ENCODE measurements around the gene TGM3.
A peak's percentile ranks its signal among the peaks of the same experiment; 100 is the strongest.

The TGM3 gene

GRCh38 chr20:2312876-2313275 lies 17.1 kb downstream of the TGM3 start:
- peaks cover 8% of the 10 kb centered on the region for H3K27me3 ChIP-seq (ENCODE audit: control insufficient read depth, insufficient read depth, low read length)
- H3K9ac ChIP-seq (ENCODE audit: low read depth, low read length): no peak overlapping the region
- no peaks in the 10 kb centered on the region for H3K36me3 ChIP-seq (ENCODE audit: insufficient read depth, low read length)
- H3K4me3 ChIP-seq (ENCODE audit: low read length): no peak overlapping the region
- H3K4me2 ChIP-seq (ENCODE audit: low read length): no peak overlapping the region
- peaks cover 19% of the 10 kb centered on the region for H3K4me1 ChIP-seq (ENCODE audit: control insufficient read depth, insufficient read depth, low read length)
- H3K9me3 ChIP-seq (replicated peaks; ENCODE audit: low read length): no peaks in the 10 kb centered on the region

- Histone ChIP-seq H3K4me2 (ENCODE audit: low read length) (no peak overlapping the region), H3K27me3 (ENCODE audit: control insufficient read depth, insufficient read depth, low read length) (peaks cover 8% of the 10 kb centered on the region), H3K9me3 (replicated peaks; ENCODE audit: low read length) (no peaks in the 10 kb centered on the region), H3K36me3 (ENCODE audit: insufficient read depth, low read length) (no peaks in the 10 kb centered on the region), H3K9ac (ENCODE audit: low read depth, low read length) (no peak overlapping the region), H3K4me3 (ENCODE audit: low read length) (no peak overlapping the region), H3K4me1 (ENCODE audit: control insufficient read depth, insufficient read depth, low read length) (peaks cover 19% of the 10 kb centered on the region)
Measured at GRCh38 chr20:2313316-2313715, 17.5 kb downstream of the TGM3 start.

- Histone ChIP-seq H3K4me3 (ENCODE audit: low read length) (no peak overlapping the region), H3K9me3 (replicated peaks; ENCODE audit: low read length) (no peaks in the 10 kb centered on the region), H3K27me3 (ENCODE audit: control insufficient read depth, insufficient read depth, low read length) (peaks cover 14% of the 10 kb centered on the region), H3K36me3 (ENCODE audit: insufficient read depth, low read length) (no peaks in the 10 kb centered on the region), H3K4me1 (ENCODE audit: control insufficient read depth, insufficient read depth, low read length) (peaks cover 19% of the 10 kb centered on the region), H3K4me2 (ENCODE audit: low read length) (peak overlapping the region; percentile 37), H3K9ac (ENCODE audit: low read depth, low read length) (no peak overlapping the region)
Measured at GRCh38 chr20:2314759-2315439, 19.1 kb downstream of the TGM3 start.

GRCh38 chr20:2315440-2315778 lies 19.6 kb downstream of the TGM3 start:
- Histone ChIP-seq H3K9ac (ENCODE audit: low read depth, low read length) (no peak overlapping the region), H3K4me1 (ENCODE audit: control insufficient read depth, insufficient read depth, low read length) (peaks cover 19% of the 10 kb centered on the region), H3K4me2 (ENCODE audit: low read length) (no peak overlapping the region), H3K9me3 (replicated peaks; ENCODE audit: low read length) (no peaks in the 10 kb centered on the region), H3K36me3 (ENCODE audit: insufficient read depth, low read length) (no peaks in the 10 kb centered on the region), H3K4me3 (ENCODE audit: low read length) (no peak overlapping the region), H3K27me3 (ENCODE audit: control insufficient read depth, insufficient read depth, low read length) (peaks cover 11% of the 10 kb centered on the region)

- no peak overlapping the region for H3K4me2 ChIP-seq (ENCODE audit: low read length)
- no peaks in the 10 kb centered on the region for H3K9me3 ChIP-seq (replicated peaks; ENCODE audit: low read length)
- H3K4me3 ChIP-seq (ENCODE audit: low read length): no peak overlapping the region
- no peak overlapping the region for H3K9ac ChIP-seq (ENCODE audit: low read depth, low read length)
- H3K36me3 ChIP-seq (ENCODE audit: insufficient read depth, low read length): no peaks in the 10 kb centered on the region
- H3K4me1 ChIP-seq (ENCODE audit: control insufficient read depth, insufficient read depth, low read length): peaks cover 19% of the 10 kb centered on the region
- H3K27me3 ChIP-seq (ENCODE audit: control insufficient read depth, insufficient read depth, low read length): peaks cover 13% of the 10 kb centered on the region
Measured at GRCh38 chr20:2316847-2317495, 21.2 kb downstream of the TGM3 start.

GRCh38 chr20:2320813-2321658 lies 25.2 kb downstream of the TGM3 start:
- no peak overlapping the region for H3K4me3 ChIP-seq (ENCODE audit: low read length)
- H3K36me3 ChIP-seq (ENCODE audit: insufficient read depth, low read length): no peaks in the 10 kb centered on the region
- peaks cover 32% of the 10 kb centered on the region for H3K27me3 ChIP-seq (ENCODE audit: control insufficient read depth, insufficient read depth, low read length)
- H3K9me3 ChIP-seq (replicated peaks; ENCODE audit: low read length): no peaks in the 10 kb centered on the region
- no peak overlapping the region for H3K9ac ChIP-seq (ENCODE audit: low read depth, low read length)
- no peaks in the 10 kb centered on the region for H3K4me1 ChIP-seq (ENCODE audit: control insufficient read depth, insufficient read depth, low read length)
- H3K4me2 ChIP-seq (ENCODE audit: low read length): no peak overlapping the region

- Histone ChIP-seq H3K4me1 (ENCODE audit: control insufficient read depth, insufficient read depth, low read length) (no peaks in the 10 kb centered on the region), H3K36me3 (ENCODE audit: insufficient read depth, low read length) (no peaks in the 10 kb centered on the region), H3K4me2 (ENCODE audit: low read length) (no peak overlapping the region), H3K9me3 (replicated peaks; ENCODE audit: low read length) (no peaks in the 10 kb centered on the region), H3K4me3 (ENCODE audit: low read length) (no peak overlapping the region), H3K27me3 (ENCODE audit: control insufficient read depth, insufficient read depth, low read length) (peaks cover 35% of the 10 kb centered on the region), H3K9ac (ENCODE audit: low read depth, low read length) (no peak overlapping the region)
Measured at GRCh38 chr20:2323051-2323450, 27.2 kb downstream of the TGM3 start.

- no peak overlapping the region for H3K4me2 ChIP-seq (ENCODE audit: low read length)
- H3K4me1 ChIP-seq (ENCODE audit: control insufficient read depth, insufficient read depth, low read length): no peaks in the 10 kb centered on the region
- no peaks in the 10 kb centered on the region for H3K36me3 ChIP-seq (ENCODE audit: insufficient read depth, low read length)
- peaks cover 34% of the 10 kb centered on the region for H3K27me3 ChIP-seq (ENCODE audit: control insufficient read depth, insufficient read depth, low read length)
- H3K9me3 ChIP-seq (replicated peaks; ENCODE audit: low read length): no peaks in the 10 kb centered on the region
- no peak overlapping the region for H3K9ac ChIP-seq (ENCODE audit: low read depth, low read length)
- no peak overlapping the region for H3K4me3 ChIP-seq (ENCODE audit: low read length)
Measured at GRCh38 chr20:2326046-2326445, 30.2 kb downstream of the TGM3 start.

GRCh38 chr20:2327620-2328555 lies 32.1 kb downstream of the TGM3 start:
- no peak overlapping the region for H3K9ac ChIP-seq (ENCODE audit: low read depth, low read length)
- no peaks in the 10 kb centered on the region for H3K9me3 ChIP-seq (replicated peaks; ENCODE audit: low read length)
- H3K27me3 ChIP-seq (ENCODE audit: control insufficient read depth, insufficient read depth, low read length): peaks cover 29% of the 10 kb centered on the region
- no peaks in the 10 kb centered on the region for H3K36me3 ChIP-seq (ENCODE audit: insufficient read depth, low read length)
- no peak overlapping the region for H3K4me3 ChIP-seq (ENCODE audit: low read length)
- no peaks in the 10 kb centered on the region for H3K4me1 ChIP-seq (ENCODE audit: control insufficient read depth, insufficient read depth, low read length)
- H3K4me2 ChIP-seq (ENCODE audit: low read length): no peak overlapping the region

GRCh38 chr20:2329286-2329685 lies 33.5 kb downstream of the TGM3 start:
- no peaks in the 10 kb centered on the region for H3K9me3 ChIP-seq (replicated peaks; ENCODE audit: low read length)
- H3K36me3 ChIP-seq (ENCODE audit: insufficient read depth, low read length): no peaks in the 10 kb centered on the region
- no peaks in the 10 kb centered on the region for H3K4me1 ChIP-seq (ENCODE audit: control insufficient read depth, insufficient read depth, low read length)
- H3K9ac ChIP-seq (ENCODE audit: low read depth, low read length): no peak overlapping the region
- peaks cover 24% of the 10 kb centered on the region for H3K27me3 ChIP-seq (ENCODE audit: control insufficient read depth, insufficient read depth, low read length)
- H3K4me2 ChIP-seq (ENCODE audit: low read length): no peak overlapping the region
- no peak overlapping the region for H3K4me3 ChIP-seq (ENCODE audit: low read length)

All from skeletal muscle satellite cell (primary cell).